Ramos (cell line): ENCODE results near the gene CNTNAP2.

Experiments used
- in situ Hi-C: fragments of 300-500 bp; cut with MboI; formaldehyde crosslinking; loops from one replicate; pipeline ENCODE4 v1.14.3; 2022; ENCODE audit warnings: low sequenced_read_pairs; ENCODE audit not compliant: unreplicated experiment

CNTNAP2 gene

GRCh38 chr7:148222721-148223120 lies 2106.1 kb downstream of the CNTNAP2 start:
- in situ Hi-C loops: no loop called here

GRCh38 chr7:148223160-148223559 lies 2106.6 kb downstream of the CNTNAP2 start:
- in situ Hi-C loops: no loop called here

GRCh38 chr7:148223738-148224137 lies 2107.1 kb downstream of the CNTNAP2 start:
- in situ Hi-C loops: no loop called here

- in situ Hi-C loops: no loop called here
Measured at GRCh38 chr7:148230296-148230695, 2113.7 kb downstream of the CNTNAP2 start.

GRCh38 chr7:148230883-148231282 lies 2114.3 kb downstream of the CNTNAP2 start:
- in situ Hi-C loops: no loop called here

- in situ Hi-C loops: no loop called here
Measured at GRCh38 chr7:148232784-148233183, 2116.2 kb downstream of the CNTNAP2 start.

GRCh38 chr7:148234715-148235114 lies 2118.1 kb downstream of the CNTNAP2 start:
- in situ Hi-C loops: no loop called here

GRCh38 chr7:148238761-148239325 lies 2122.2 kb downstream of the CNTNAP2 start:
- in situ Hi-C loops: no loop called here

- in situ Hi-C loops: no loop called here
Measured at GRCh38 chr7:148241700-148242293, 2125.2 kb downstream of the CNTNAP2 start.

GRCh38 chr7:148242294-148242821 lies 2125.8 kb downstream of the CNTNAP2 start:
- in situ Hi-C loops: no loop called here

GRCh38 chr7:148245381-148245780 lies 2128.8 kb downstream of the CNTNAP2 start:
- in situ Hi-C loops: no loop called here

- in situ Hi-C loops: no loop called here
Measured at GRCh38 chr7:148253629-148254028, 2137.0 kb downstream of the CNTNAP2 start.

GRCh38 chr7:148255333-148255732 lies 2138.7 kb downstream of the CNTNAP2 start:
- in situ Hi-C loops: no loop called here

- in situ Hi-C loops: no loop called here
Measured at GRCh38 chr7:148256433-148256832, 2139.8 kb downstream of the CNTNAP2 start.

- in situ Hi-C loops: loop anchor here (5.0 to 10.0 kb wide), 3 partner anchors 222 to 704 kb away; no protein-coding TSS in a partner anchor
Measured at GRCh38 chr7:148260599-148260998, 2144.0 kb downstream of the CNTNAP2 start.

- in situ Hi-C loops: loop anchor here (5.0 to 10.0 kb wide), 3 partner anchors 221 to 703 kb away; no protein-coding TSS in a partner anchor
Measured at GRCh38 chr7:148261523-148261922, 2144.9 kb downstream of the CNTNAP2 start.

- in situ Hi-C loops: loop anchor here (5.0 to 10.0 kb wide), 3 partner anchors 220 to 703 kb away; no protein-coding TSS in a partner anchor
Measured at GRCh38 chr7:148261996-148262688, 2145.5 kb downstream of the CNTNAP2 start.

- in situ Hi-C loops: loop anchor here (5.0 to 10.0 kb wide), 3 partner anchors 220 to 702 kb away; no protein-coding TSS in a partner anchor
Measured at GRCh38 chr7:148262721-148263229, 2146.2 kb downstream of the CNTNAP2 start.

- in situ Hi-C loops: loop anchor here (5.0 to 10.0 kb wide), 3 partner anchors 217 to 700 kb away; no protein-coding TSS in a partner anchor
Measured at GRCh38 chr7:148264933-148265557, 2148.4 kb downstream of the CNTNAP2 start.

- in situ Hi-C loops: loop anchor here (10.0 kb wide), 2 partner anchors 259 to 699 kb away; no protein-coding TSS in a partner anchor
Measured at GRCh38 chr7:148265896-148266295, 2149.3 kb downstream of the CNTNAP2 start.
